Measurements from ENCODE around the gene PRKN. TPM values are rescaled to one million over a fixed set of nuclear protein-coding genes. Genes with fewer than 3 reads are reported as not detected.

Gene PRKN
- total RNA-seq, 1 experiment from 2014 or later = 2.0 TPM

GRCh38 chr6:161377116-161377515 lies 1350.5 kb downstream of the PRKN start:
- no peak overlapping the region for H3K14ac ChIP-seq (ENCODE audit: insufficient read depth, low read length)
- no CpG with 5 or more reads among the region's 13 CpGs for WGBS (ENCODE audit: extremely low coverage, insufficient read length, low lambda C conversion rate)
- H3K27ac Mint-ChIP-seq = no peak overlapping the region; a peak in 1 of 7 replicates

More at GRCh38 chr6:161377116-161377515, 1350.5 kb downstream of the PRKN start:
- H4K20me1 ChIP-seq (ENCODE audit: control insufficient read depth, insufficient read depth, insufficient read length) = no peaks in the 10 kb centered on the region
- H4K91ac ChIP-seq (ENCODE audit: insufficient read length, low read depth, low read length) = no peak overlapping the region
- no peak overlapping the region for H2AFZ ChIP-seq (ENCODE audit: low read length)
- H2BK12ac ChIP-seq (ENCODE audit: insufficient read length, low read depth, low read length) = no peak overlapping the region
- H3K4me1 ChIP-seq (ENCODE audit: insufficient read depth, low read length) = no peaks in the 10 kb centered on the region
- no peaks in the 10 kb centered on the region for H3K23me2 ChIP-seq (ENCODE audit: insufficient read length, low read depth, low read length, poor library complexity, severe bottlenecking)
- no peak overlapping the region for H2BK15ac ChIP-seq (ENCODE audit: low read depth, low read length)
- H2BK5ac ChIP-seq (ENCODE audit: insufficient read length, low read length) = no peak overlapping the region
- Mint-ChIP-seq H3K36me3 (ENCODE audit: insufficient read depth in 1 of 3, low read depth in 3 of 3) (no peaks in the 10 kb centered on the region), H3K4me3 (no peak overlapping the region), H3K27me3 (ENCODE audit: low read depth) (peaks cover 3% of the 10 kb centered on the region; the same call in 1 of the 2 replicates), H3K4me1 (peaks cover 3 to 8% of the 10 kb centered on the region in 2 experiments; a peak in 3 of 4 replicates), H3K9me3 (no peaks in the 10 kb centered on the region)
- H2BK120ac ChIP-seq (ENCODE audit: low read depth, low read length, poor library complexity, severe bottlenecking) = no peak overlapping the region
- no peak overlapping the region for H4K8ac ChIP-seq (replicated peaks; ENCODE audit: insufficient read length, low read depth, low read length)
- no peak overlapping the region for H3K27ac ChIP-seq (ENCODE audit: insufficient read length, low read depth, low read length)
- H3K18ac ChIP-seq (ENCODE audit: insufficient read length, low read depth, low read length) = no peak overlapping the region
- no peak overlapping the region for H2BK20ac ChIP-seq (ENCODE audit: low read depth, low read length, poor library complexity, severe bottlenecking)
- no peak overlapping the region for H4K5ac ChIP-seq (ENCODE audit: insufficient read length, low read depth, low read length)
- no peaks in the 10 kb centered on the region for H3K79me2 ChIP-seq (ENCODE audit: insufficient read depth, low read length)
- no peak overlapping the region for H3K9ac ChIP-seq (ENCODE audit: extremely low read depth, insufficient read length, low read length)
- no peak for TF ChIP-seq CTCF (conservative IDR thresholded peaks at IDR 0.05)
- H3K79me1 ChIP-seq (ENCODE audit: insufficient read depth, low read depth, low read length, poor library complexity, severe bottlenecking) = no peaks in the 10 kb centered on the region
- no peak overlapping the region for H3K56ac ChIP-seq (ENCODE audit: insufficient read length, low read depth, low read length)
- no peak overlapping the region for H2AK5ac ChIP-seq (ENCODE audit: insufficient read length, low read length)
- no peak overlapping the region for H3T11ph ChIP-seq (ENCODE audit: low read length)
- DNase-seq = no peak
- no peaks in the 10 kb centered on the region for H3K27me3 ChIP-seq (ENCODE audit: insufficient read depth, low read length)
- H3K23ac ChIP-seq (ENCODE audit: insufficient read length, low read depth, low read length) = no peak overlapping the region
- no peak overlapping the region for H3K4ac ChIP-seq (ENCODE audit: low read depth, low read length)
- H3K9me3 ChIP-seq (ENCODE audit: control insufficient read depth, low read depth, low read length) = no peaks in the 10 kb centered on the region
- H3K4me2 ChIP-seq (ENCODE audit: insufficient read depth, insufficient read length, low read length) = no peak overlapping the region
